ENCODE results near the gene ERMARD.

The ERMARD gene

DNA sequence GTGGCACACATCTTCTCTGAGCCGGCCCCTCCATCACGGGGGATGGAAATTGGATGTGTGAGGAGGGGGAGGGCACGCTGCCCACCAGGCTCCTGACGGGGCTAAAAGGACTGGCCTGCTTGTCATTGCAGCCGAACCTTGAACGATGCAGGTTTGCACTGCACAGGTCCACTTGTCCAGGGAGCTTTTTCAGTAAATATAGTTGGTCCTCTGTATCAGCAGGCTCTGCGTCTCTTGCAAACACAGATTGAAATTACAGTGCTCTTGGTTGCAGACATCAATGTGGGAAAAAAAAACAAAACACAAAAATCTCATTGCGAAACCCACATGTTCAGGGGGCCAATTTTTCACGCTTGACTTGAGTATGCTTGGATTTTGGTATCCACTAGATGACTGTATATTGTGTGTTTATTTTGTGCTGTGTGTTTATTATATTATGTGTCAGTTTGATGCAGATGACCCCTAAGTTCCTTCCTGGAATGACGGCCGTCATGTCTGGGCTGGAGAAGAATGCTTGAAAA lies 29.2 kb downstream of the ERMARD start:
- peak; percentile 63 for DNase-seq (ENCODE audit: low read depth, low spot score)
- no peak overlapping the region for H3K4me3 ChIP-seq (ENCODE audit: low read depth, low read length)
- TF ChIP-seq CTCF (IDR thresholded peaks at IDR 0.05; ENCODE audit: low read depth, low read length): no peak
- in situ Hi-C loops (cut with HindIII; ENCODE audit: low sequenced_read_pairs): no loop called here

GRCh38 chr6:169782966-169783365 lies 31.5 kb downstream of the ERMARD start:
- in situ Hi-C loops (cut with HindIII; ENCODE audit: low sequenced_read_pairs): no loop called here
- H3K4me3 ChIP-seq (ENCODE audit: low read depth, low read length): no peak overlapping the region
- TF ChIP-seq CTCF (IDR thresholded peaks at IDR 0.05; ENCODE audit: low read depth, low read length): no peak
- DNase-seq (ENCODE audit: low read depth, low spot score): no peak

DNA sequence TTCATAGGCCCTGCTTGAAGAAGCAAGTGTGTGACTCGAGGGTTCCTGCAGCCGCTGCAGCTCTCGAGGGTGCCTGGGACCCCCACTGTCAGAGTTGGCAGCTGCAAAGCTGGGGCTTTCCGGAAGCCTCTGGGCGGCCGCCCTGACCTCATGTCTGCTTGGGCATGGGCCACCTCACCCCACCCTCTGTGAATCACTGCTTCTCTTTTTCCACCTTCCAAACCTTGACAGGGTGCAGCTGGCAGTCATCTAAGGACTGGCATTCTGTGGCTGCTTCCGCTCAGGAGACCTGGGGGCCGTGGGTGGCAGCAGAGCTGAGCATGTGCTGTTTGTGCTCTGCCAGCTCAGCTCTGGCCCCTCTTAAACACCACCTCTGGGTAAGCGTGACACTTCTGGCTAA lies 32.0 kb downstream of the ERMARD start:
- in situ Hi-C loops (cut with HindIII; ENCODE audit: low sequenced_read_pairs): no loop called here
- no peak overlapping the region for H3K4me3 ChIP-seq (ENCODE audit: low read depth, low read length)
- DNase-seq (ENCODE audit: low read depth, low spot score): no peak
- TF ChIP-seq CTCF (IDR thresholded peaks at IDR 0.05; ENCODE audit: low read depth, low read length): no peak

- no peak for TF ChIP-seq CTCF (IDR thresholded peaks at IDR 0.05; ENCODE audit: low read depth, low read length)
- in situ Hi-C loops (cut with HindIII; ENCODE audit: low sequenced_read_pairs): no loop called here
- DNase-seq (ENCODE audit: low read depth, low spot score): peak; percentile 13
- no peak overlapping the region for H3K4me3 ChIP-seq (ENCODE audit: low read depth, low read length)
Observed at GRCh38 chr6:169783971-169784820, 32.8 kb downstream of the ERMARD start.

DNA sequence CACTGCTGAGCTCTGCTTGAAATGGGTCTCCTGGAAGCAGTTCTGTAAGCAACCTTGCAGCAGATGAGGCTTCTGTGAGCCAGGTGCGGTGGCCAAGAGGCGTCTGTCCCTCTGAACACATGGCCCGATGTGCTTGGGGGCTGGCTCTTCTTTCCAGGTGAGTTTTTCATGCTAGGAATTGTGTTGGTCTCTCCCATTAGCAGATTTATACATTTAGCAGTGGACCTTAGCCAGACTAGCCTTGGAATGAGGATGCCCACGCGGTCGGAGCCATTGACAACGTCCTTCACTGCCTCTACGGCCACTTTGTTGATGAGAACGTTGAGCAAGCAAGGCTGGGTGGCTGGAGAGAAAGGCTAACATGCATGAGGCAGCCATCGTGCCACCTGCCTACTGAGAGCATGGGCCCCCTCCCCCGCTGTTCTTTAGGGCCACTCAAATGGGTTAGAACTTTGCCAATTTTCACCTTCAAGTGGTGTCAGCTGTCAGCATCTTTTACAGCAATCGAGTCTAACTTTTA lies 33.5 kb downstream of the ERMARD start:
- in situ Hi-C loops (cut with HindIII; ENCODE audit: low sequenced_read_pairs): no loop called here
- no peak for TF ChIP-seq CTCF (IDR thresholded peaks at IDR 0.05; ENCODE audit: low read depth, low read length)
- no peak overlapping the region for H3K4me3 ChIP-seq (ENCODE audit: low read depth, low read length)
- DNase-seq (ENCODE audit: low read depth, low spot score): no peak

DNA sequence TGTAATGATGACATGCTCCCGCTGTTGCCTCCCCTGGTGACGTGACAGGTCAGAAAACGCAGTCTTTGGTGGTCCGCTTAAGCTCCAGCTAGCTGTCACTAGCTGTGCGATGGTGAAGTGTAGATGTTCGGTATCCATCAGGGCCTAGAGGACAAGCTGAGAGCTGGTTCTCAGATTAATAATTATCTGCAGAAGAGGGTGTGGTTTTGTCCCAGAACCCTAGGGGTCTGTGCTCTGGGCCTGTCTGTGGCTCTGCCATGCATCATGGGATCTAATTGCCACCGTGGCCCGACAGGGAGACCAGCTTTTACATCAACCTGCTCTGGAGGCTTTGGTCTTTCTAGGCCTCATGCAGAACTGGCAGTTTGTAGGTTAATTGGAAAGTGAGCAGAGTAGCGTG lies 34.1 kb downstream of the ERMARD start:
- in situ Hi-C loops (cut with HindIII; ENCODE audit: low sequenced_read_pairs): no loop called here
- TF ChIP-seq CTCF (IDR thresholded peaks at IDR 0.05; ENCODE audit: low read depth, low read length): no peak
- no peak for DNase-seq (ENCODE audit: low read depth, low spot score)
- no peak overlapping the region for H3K4me3 ChIP-seq (ENCODE audit: low read depth, low read length)

Measured in astrocyte of the spinal cord (primary cell).